HG02588 (cell line): ENCODE measurements around the gene OCRL.

ENCODE experiments used
- ATAC-seq: cut with Tn5 transposase; IDR thresholded peaks from one replicate; pipeline ENCODE4 v1.9.1; 2021; ENCODE audit warnings: mild to moderate bottlenecking, moderate library complexity; ENCODE audit not compliant: unreplicated experiment

Gene OCRL

GRCh38 chrX:129581904-129582303, 41.8 kb downstream of the OCRL start:
- no peak for ATAC-seq

GRCh38 chrX:129585167-129585566, 45.1 kb downstream of the OCRL start:
- ATAC-seq = no peak

DNA sequence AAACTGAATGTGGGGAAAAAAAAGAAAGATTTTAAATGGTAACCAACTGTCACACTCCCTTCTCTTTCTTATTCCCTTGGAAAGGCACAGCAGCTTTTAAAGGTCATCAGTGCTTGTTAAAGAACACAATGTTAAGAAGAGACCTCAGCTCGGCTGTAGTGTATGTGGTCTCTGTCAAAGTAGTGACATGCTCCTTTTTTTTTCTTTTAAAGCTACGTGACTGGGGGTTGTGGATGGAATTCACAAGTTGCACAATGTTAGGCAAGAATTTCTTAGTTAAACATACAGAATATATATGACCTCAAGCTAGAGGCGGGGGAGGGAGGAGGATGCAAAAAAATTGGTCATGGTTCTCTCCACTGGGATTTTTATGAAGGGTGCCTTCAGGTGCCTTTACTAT, 45.6 kb downstream of the OCRL start:
- no peak for ATAC-seq

- ATAC-seq = no peak
Observed at GRCh38 chrX:129586446-129586845, 46.4 kb downstream of the OCRL start.

DNA sequence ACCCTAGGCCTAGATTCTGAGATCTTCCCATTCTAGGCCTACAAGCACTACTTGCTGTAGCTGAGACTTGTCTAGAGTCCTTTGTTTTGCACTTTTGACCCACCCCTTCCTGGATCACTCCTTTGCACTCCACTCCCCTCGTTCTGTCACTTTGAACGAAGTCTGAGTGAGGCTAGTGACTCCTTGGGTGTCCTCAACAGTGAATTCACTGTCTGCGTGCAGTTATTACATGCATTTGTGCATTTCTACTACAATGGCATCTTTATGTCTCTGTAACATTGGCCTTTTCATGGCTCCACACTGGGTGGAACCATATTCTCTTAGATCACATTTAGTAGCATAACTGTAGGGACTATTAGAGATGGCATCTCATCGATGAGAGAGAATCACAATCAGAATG, 50.5 kb downstream of the OCRL start:
- ATAC-seq = no peak

- no peak for ATAC-seq
Observed at GRCh38 chrX:129593137-129593536, 53.1 kb downstream of the OCRL start.

- no peak for ATAC-seq
Observed at GRCh38 chrX:129594781-129595180, 54.7 kb downstream of the OCRL start.

DNA sequence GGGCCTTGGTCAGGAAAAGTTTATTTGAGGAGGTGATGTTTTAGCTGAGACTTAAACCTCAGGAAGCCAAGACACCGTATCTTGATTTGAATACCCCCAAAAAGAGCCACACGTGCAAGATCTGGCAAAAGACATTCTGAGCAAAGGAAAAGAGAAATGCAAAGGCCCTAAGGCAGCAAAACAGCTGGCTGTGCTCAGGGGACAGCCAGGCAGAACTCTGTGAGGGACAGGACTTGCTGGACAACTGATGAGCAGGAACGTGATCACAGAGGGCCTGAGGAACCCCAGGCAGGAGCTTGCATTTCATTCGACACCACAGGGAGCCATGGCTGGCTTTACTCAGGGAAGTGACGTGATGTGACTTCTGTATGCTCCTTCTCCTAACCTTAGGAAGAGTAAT, 56.0 kb downstream of the OCRL start:
- no peak for ATAC-seq

DNA sequence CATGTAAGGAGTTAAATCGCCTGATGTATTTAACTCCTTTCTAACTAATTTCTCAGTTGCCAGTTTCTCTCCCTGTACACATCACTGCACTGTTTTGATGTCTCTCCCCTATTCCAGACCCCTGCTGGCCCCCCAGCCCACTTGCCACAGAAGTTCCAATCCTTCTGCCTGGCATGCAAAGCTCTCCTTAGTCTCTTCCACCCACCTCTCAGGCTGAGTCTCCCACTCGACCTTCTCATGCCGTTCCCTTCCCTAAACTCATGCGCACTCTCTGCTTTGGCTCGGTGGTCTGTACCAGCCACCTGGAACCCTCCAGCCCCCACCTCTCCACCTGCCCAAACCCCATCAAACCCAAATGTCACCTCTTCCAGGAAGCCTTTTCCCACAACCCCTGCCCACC, 57.8 kb downstream of the OCRL start:
- no peak for ATAC-seq

DNA sequence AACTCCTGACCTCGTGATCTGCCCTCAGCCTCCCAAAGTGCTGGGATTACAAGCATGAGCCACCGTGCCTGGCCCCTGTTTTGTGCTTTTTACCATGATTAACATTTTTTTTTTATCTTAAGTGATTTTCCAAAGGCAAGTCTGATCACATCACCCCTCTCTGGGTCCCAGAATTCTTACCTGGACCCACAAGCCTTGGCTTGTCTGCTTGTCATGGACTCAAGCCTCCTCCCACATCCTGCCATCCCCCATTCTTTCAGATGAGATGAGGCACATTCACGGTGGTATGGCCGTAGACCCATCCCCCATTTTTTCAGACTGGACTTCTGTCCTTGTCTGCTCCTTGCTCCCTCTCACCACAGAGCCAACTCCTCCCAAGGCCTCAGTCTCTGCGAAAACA, 59.4 kb downstream of the OCRL start:
- ATAC-seq = no peak

DNA sequence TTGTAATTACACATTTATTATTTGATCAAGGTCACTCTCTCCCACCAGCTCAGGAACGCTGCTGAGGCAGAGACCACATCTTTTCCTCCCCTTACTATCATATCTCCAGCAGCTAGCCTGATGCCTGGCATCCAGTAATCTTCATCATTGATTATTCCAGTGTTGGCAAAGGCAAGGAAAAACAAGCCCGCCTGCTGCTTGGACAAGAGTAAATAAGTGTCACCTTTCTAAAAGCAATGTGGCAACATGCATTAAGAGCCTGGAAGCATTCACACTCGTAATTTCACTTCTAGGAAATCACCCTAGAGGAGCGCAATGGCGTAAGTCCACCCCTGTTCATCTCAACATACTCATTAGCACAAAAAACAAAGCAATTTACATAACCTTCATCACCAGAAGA, 59.9 kb downstream of the OCRL start:
- no peak for ATAC-seq

GRCh38 chrX:129600981-129601424, 60.9 kb downstream of the OCRL start:
- no peak for ATAC-seq

GRCh38 chrX:129606918-129607317, 66.9 kb downstream of the OCRL start:
- ATAC-seq = no peak

GRCh38 chrX:129608496-129608895, 68.4 kb downstream of the OCRL start:
- ATAC-seq = no peak

DNA sequence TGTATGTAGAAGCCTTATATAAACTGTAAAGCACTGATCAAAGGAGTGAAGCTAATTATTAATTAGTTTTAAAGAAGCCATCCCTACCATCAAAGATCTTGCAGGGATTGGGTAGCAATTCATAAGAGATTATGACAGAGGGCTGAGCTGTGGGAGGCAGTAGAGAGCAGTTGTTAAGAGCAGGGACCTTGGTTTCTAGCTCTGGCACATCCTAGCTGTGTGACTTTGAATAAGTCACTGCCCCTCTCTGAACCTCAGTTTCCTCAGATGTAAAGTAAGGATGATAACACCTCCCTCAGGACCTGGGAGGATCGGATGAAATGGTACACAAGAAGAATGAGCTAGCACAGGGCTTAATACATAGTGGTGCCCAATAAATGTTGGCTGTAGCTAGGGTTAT, 69.3 kb downstream of the OCRL start:
- no peak for ATAC-seq

- no peak for ATAC-seq
Observed at GRCh38 chrX:129612396-129612795, 72.3 kb downstream of the OCRL start.

DNA sequence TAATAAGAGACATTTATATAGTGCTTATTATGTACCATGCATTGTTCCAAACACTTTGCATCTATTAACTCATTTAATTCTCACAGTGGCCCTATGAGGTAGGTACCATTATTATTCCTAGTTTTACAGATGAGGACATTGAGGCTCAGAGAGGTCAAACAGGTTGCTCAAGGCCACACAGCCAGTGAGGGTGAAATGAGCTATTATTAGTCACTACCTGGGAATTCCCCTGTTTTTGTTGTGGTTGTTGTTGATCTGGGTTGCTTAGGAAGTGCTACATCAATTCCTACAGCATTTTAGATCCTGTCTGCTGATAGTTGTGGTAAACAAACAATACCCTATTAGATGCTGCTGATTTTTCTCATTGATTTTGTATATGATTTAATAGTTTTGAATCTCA, 73.5 kb downstream of the OCRL start:
- ATAC-seq = no peak

DNA sequence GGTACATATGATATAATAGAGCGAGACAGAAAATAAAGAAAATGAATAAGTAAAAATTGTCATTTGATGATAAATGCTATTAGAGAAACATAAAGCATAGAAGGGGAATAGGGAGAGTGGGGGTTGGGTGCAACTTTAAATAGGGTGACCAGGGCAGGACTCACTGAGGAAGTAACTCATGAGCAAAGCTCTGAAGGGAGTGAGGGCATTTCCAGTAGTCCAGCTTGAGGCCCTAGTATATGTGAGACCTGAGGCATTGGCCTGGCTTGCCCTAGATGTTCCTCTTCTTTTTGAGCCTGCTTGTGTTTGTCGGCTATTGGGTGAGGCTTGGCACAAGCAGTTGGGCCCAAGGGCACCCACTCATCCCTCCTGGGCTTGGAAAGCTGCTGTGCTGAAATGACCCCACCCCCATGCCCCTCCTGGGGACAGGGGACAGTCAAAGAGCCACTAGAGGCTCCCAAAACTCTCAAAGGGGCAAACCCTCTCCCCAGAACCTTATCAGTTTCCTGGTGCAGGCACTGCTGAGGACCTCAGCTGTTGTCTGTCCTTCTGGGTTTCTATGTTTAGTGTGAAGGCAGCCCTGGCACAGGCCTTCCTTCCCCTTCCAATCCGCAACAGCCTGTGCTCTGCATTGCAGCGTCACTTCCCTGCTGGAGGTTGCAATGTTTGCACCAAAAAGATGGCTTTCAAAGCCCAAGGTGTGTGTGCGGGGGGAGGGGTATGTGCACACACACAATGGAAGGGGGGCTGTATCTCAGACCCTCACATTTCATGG, 74.6 kb downstream of the OCRL start:
- ATAC-seq = no peak

GRCh38 chrX:129617420-129617819, 77.4 kb downstream of the OCRL start:
- no peak for ATAC-seq

DNA sequence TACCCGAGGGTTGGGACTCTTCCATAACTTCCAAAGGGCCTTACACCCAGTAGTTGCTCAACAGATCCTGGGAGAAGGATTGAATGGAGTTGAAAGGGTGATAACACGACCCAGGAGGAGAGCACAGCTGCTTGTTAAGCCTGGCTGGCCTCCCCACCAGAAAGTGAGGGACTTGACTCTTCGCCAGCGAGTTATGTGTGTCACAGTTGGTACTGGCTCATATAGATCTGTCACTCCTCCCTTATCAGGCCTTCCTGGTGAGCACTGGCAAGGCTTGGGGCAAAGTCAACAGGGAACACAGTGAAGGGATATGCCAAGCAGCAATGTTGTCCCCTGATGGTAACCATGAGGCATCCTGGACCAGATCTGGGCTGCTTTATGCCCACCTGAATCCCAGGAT, 78.9 kb downstream of the OCRL start:
- no peak for ATAC-seq

DNA sequence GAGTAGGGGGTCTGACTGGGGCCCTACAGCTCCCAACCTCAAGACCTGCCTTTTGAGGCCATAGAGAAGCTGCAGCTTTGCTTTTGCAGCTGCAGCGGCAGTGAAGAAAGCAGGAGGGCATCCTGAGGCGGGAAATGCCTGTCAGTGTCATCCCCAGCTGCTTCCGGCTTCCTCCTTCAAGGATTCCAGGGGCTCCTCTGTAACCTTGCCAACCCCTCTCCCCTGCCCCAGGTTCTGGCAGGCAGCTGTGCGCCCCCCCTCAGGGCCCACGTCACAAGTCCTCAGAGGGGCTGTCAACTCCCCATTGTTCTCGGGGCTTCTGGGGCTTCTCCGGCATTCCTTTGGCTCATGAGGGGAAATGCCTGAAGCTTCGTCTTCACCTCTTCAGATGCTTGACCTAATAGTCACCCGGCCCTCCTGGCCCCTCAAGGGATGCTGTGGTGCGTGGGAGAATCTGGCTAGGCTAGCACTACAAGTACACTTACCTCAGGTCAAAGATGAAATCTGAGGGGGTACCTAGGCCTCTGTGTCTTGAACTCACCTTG, 82.8 kb downstream of the OCRL start:
- no peak for ATAC-seq

- no peak for ATAC-seq
Observed at GRCh38 chrX:129626026-129626425, 86.0 kb downstream of the OCRL start.

DNA sequence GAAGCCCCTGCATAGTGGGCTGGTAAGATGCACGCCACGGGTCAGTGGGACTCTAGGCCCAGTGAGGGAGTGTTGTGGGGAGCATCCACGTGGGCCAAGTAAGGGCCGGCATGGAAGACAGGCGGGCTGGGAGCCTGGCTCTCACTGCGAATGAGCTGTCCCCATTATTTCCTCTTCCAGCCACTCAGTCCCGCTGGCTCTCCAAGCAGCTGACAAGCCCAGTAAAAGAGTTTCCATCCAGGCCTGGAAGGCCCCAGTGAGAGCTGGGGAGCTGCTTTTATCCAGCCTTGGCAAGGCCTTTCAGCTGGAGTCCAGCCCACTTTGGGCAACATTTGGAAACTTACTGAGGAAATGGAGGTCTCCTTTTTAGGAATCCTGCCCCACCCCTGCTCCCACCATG, 89.8 kb downstream of the OCRL start:
- no peak for ATAC-seq
